ENCODE results near the gene PANK2.
"Not testable (repeated sequence)": the region's sequence is repeated elsewhere in the genome, so short reads cannot be mapped to it uniquely, and the experiment has no call there.

Gene PANK2

GRCh38 chr20:3890999-3891929, 2.1 kb downstream of the PANK2 start:
- TF ChIP-seq, protein P1, sequence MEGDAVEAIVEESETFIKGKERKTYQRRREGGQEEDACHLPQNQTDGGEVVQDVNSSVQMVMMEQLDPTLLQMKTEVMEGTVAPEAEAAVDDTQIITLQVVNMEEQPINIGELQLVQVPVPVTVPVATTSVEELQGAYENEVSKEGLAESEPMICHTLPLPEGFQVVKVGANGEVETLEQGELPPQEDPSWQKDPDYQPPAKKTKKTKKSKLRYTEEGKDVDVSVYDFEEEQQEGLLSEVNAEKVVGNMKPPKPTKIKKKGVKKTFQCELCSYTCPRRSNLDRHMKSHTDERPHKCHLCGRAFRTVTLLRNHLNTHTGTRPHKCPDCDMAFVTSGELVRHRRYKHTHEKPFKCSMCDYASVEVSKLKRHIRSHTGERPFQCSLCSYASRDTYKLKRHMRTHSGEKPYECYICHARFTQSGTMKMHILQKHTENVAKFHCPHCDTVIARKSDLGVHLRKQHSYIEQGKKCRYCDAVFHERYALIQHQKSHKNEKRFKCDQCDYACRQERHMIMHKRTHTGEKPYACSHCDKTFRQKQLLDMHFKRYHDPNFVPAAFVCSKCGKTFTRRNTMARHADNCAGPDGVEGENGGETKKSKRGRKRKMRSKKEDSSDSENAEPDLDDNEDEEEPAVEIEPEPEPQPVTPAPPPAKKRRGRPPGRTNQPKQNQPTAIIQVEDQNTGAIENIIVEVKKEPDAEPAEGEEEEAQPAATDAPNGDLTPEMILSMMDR (IDR thresholded peaks at IDR 0.05; ENCODE audit: extremely low read depth, insufficient read depth, missing control alignments), result no peak
- peak; percentile 28 for DNase-seq (ENCODE audit: low spot score)
- in situ Hi-C loops (cut with MboI; ENCODE audit: low pct_unique_long_range_greater_than_20kb, low sequenced_read_pairs, unreplicated experiment), result no loop called here

- DNase-seq (ENCODE audit: low spot score), result no peak
- in situ Hi-C loops (cut with MboI; ENCODE audit: low pct_unique_long_range_greater_than_20kb, low sequenced_read_pairs, unreplicated experiment), result no loop called here
- TF ChIP-seq, protein P1 (IDR thresholded peaks at IDR 0.05; ENCODE audit: extremely low read depth, insufficient read depth, missing control alignments), result no peak
Measured at GRCh38 chr20:3894796-3895195, 5.6 kb downstream of the PANK2 start.

DNA sequence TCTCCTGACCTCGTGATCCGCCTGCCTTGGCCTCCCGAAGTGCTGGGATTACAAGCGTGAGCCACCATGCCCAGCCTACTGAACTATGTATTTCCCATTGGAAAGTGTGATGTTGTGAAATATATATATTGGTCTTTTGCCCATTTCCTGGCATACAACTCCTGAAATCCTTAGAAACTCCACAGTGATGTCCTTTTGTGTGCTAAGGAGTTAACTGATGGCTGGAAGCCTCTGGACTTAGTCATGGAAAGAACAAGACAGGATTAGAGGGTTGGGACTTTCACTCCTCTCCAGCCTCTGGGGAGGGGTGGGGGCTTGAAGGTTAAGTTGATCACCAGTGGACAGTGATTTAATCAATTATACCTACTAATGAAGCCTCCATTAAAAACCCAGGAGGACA, 7.1 kb downstream of the PANK2 start:
- in situ Hi-C loops (cut with MboI; ENCODE audit: low pct_unique_long_range_greater_than_20kb, low sequenced_read_pairs, unreplicated experiment), result no loop called here
- DNase-seq (ENCODE audit: low spot score), result no peak
- TF ChIP-seq, protein P1 (IDR thresholded peaks at IDR 0.05; ENCODE audit: extremely low read depth, insufficient read depth, missing control alignments), result no peak

DNA sequence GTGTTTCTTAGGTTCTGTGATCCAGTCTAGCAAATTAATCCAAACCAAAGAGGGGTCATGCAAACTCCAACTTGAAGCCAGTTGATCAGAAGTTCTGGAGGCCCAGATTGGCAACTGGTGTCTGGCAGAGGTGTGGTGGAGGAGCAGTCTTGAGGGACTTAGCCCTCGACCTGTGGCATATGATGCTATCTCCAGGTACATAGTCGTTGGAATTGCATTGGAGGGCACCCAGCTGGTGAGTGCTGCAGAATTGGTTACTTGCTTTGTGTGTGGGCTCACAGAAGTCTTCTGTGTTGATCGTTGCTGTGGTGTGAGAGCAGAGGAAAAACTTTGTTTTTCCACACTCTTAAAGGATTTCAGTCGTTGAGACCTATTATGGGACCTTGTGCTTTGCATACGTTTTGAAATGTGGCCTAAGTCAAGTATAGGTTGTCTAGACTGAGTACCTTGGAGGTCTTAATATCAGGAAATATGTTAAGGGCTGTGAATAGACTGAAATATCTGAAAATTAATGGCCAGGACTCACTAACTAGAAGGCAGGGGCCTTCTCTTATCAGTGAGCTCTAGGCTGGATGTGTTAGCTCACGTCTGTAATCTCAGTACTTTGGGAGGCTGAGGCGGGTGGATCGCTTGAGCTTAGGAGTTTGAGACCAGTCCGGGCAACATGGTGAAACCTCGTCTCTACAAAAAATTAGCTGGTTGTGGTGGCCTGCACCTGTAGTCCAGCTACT, 7.8 kb downstream of the PANK2 start:
- DNase-seq (ENCODE audit: low spot score), result no peak
- TF ChIP-seq, protein P1 (IDR thresholded peaks at IDR 0.05; ENCODE audit: extremely low read depth, insufficient read depth, missing control alignments), result no peak
- in situ Hi-C loops (cut with MboI; ENCODE audit: low pct_unique_long_range_greater_than_20kb, low sequenced_read_pairs, unreplicated experiment), result no loop called here

GRCh38 chr20:3898181-3898580, 9.0 kb downstream of the PANK2 start:
- in situ Hi-C loops (cut with MboI; ENCODE audit: low pct_unique_long_range_greater_than_20kb, low sequenced_read_pairs, unreplicated experiment); DNase-seq (ENCODE audit: low spot score): not testable (repeated sequence)

DNA sequence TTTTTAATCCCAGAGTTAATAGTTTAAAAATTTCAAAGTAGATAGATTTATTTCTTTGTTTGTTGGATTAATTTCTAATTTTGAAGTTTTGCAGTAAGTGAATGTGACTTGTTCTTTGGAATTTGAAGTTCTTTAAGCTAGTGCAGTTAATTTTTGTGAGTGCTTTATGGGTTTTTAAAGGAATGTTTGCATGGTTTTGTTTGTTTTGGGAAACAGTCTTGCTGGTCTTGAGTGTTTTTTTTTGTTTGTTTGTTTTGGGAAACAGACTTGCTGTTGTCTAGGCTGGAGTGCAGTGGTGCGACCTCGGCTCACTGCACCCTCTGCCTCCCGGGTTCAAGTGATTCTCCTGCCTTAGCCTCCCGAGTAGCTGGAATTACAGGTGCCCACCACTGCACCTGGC, 9.5 kb downstream of the PANK2 start:
- TF ChIP-seq, protein P1 (IDR thresholded peaks at IDR 0.05; ENCODE audit: extremely low read depth, insufficient read depth, missing control alignments), result no peak
- no peak for DNase-seq (ENCODE audit: low spot score)
- in situ Hi-C loops (cut with MboI; ENCODE audit: low pct_unique_long_range_greater_than_20kb, low sequenced_read_pairs, unreplicated experiment), result no loop called here

DNA sequence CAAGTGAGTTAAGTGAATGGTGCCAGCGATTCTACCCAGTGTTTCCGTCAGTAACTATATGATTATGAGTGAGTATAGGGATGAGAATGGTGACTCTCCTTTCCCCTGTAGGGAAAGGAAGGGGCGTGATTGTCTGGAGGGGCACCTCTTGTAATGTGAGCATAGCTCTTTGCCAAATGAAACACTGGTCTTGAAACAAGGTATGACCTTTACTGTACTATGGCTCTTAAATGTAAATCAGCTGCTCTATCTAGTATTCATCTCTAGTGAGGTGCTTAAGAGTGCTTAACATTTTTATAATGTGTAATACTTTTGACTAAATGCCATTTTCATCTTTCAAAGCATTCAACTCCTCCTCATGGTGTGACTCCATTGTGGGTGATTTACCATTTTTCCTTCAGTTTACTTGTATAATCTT, 11.0 kb downstream of the PANK2 start:
- in situ Hi-C loops (cut with MboI; ENCODE audit: low pct_unique_long_range_greater_than_20kb, low sequenced_read_pairs, unreplicated experiment), result no loop called here
- TF ChIP-seq, protein P1 (IDR thresholded peaks at IDR 0.05; ENCODE audit: extremely low read depth, insufficient read depth, missing control alignments), result no peak
- no peak for DNase-seq (ENCODE audit: low spot score)

Measured in GM13977 (cell line).